ENCODE data around the gene OR2T33. TPM values are rescaled to one million over a fixed set of nuclear protein-coding genes. Genes with fewer than 3 reads are reported as not detected.
"Not testable (repeated sequence)": the region's sequence is repeated elsewhere in the genome, so short reads cannot be mapped to it uniquely, and the experiment has no call there.

Gene OR2T33
- total RNA-seq, 1 experiment from 2014 or later = not detected

GRCh38 chr1:248268178-248268577, 9.6 kb downstream of the OR2T33 start:
- no peak overlapping the region for H3K27ac ChIP-seq (ENCODE audit: low read length)
- no peak for DNase-seq (ENCODE audit: low read depth, low spot score)
- intact Hi-C loops (cut with micrococcal nuclease; ENCODE audit: unreplicated experiment) (no loop called here), in situ Hi-C loops (cut with HindIII; ENCODE audit: low pct_unique_long_range_greater_than_20kb, low sequenced_read_pairs) (no loop called here)
- TF ChIP-seq REST (IDR thresholded peaks at IDR 0.05; ENCODE audit: insufficient read depth in 1 of 2, low read depth in 2 of 2, low read length in 1 of 2) = no peak
- no peak for TF ChIP-seq TCF7L2 (IDR thresholded peaks at IDR 0.05; ENCODE audit: low read depth, low read length)
- TF ChIP-seq SIN3A (IDR thresholded peaks at IDR 0.05; ENCODE audit: borderline replicate concordance, insufficient read depth, low read depth, low read length) = no peak
- TF ChIP-seq CTCF (IDR thresholded peaks at IDR 0.05) = no peak
- TF ChIP-seq POLR2AphosphoS5 (IDR thresholded peaks at IDR 0.05; ENCODE audit: low read depth, low read length) = no peak
- no TSS peak for BruUV-seq (replicated peaks)
- ChIA-PET CTCF (no interaction called here), POLR2A (no interaction called here)
- no peaks in the 10 kb centered on the region for H3K4me1 ChIP-seq (ENCODE audit: control insufficient read depth, insufficient read depth, low read length)
- H3K9me3 ChIP-seq (ENCODE audit: control insufficient read depth, insufficient read depth, low read depth, low read length) = no peaks in the 10 kb centered on the region
- no peak overlapping the region for H3K4me3 ChIP-seq (ENCODE audit: low read depth in 2 of 2, low read length in 2 of 2)
- H3K27me3 ChIP-seq (ENCODE audit: control insufficient read depth, insufficient read depth, low read length) = no peaks in the 10 kb centered on the region
- no peaks in the 10 kb centered on the region for H3K36me3 ChIP-seq (ENCODE audit: control insufficient read depth, insufficient read depth, low read length)
- ATAC-seq = no peak

- H3K9me3 ChIP-seq (ENCODE audit: control insufficient read depth, insufficient read depth, low read depth, low read length); H3K27me3 ChIP-seq (ENCODE audit: control insufficient read depth, insufficient read depth, low read length); H3K4me1 ChIP-seq (ENCODE audit: control insufficient read depth, insufficient read depth, low read length); DNase-seq (ENCODE audit: low read depth, low spot score); in situ Hi-C loops (cut with HindIII; ENCODE audit: low pct_unique_long_range_greater_than_20kb, low sequenced_read_pairs); intact Hi-C loops (cut with micrococcal nuclease; ENCODE audit: unreplicated experiment); H3K4me3 ChIP-seq (ENCODE audit: low read depth in 2 of 2, low read length in 2 of 2); BruUV-seq (replicated peaks); H3K27ac ChIP-seq (ENCODE audit: low read length); H3K36me3 ChIP-seq (ENCODE audit: control insufficient read depth, insufficient read depth, low read length); POLR2A ChIA-PET; ATAC-seq; CTCF ChIA-PET: not testable (repeated sequence)
Measured at GRCh38 chr1:248259309-248259708, 18.5 kb downstream of the OR2T33 start.

GRCh38 chr1:248243204-248243603, 34.6 kb downstream of the OR2T33 start:
- in situ Hi-C loops (cut with HindIII; ENCODE audit: low pct_unique_long_range_greater_than_20kb, low sequenced_read_pairs) = no loop called here
- Histone ChIP-seq H3K9me3 (ENCODE audit: control insufficient read depth, insufficient read depth, low read depth, low read length) (no peaks in the 10 kb centered on the region), H3K4me3 (ENCODE audit: low read depth in 2 of 2, low read length in 2 of 2) (peak overlapping the region in 1 of 2 experiments; percentile 6; a peak in 1 of 4 replicates), H3K27ac (ENCODE audit: low read length) (no peak overlapping the region), H3K27me3 (ENCODE audit: control insufficient read depth, insufficient read depth, low read length) (no peaks in the 10 kb centered on the region), H3K36me3 (ENCODE audit: control insufficient read depth, insufficient read depth, low read length) (no peaks in the 10 kb centered on the region), H3K4me1 (ENCODE audit: control insufficient read depth, insufficient read depth, low read length) (no peaks in the 10 kb centered on the region)
- ChIA-PET CTCF (no interaction called here), POLR2A (no interaction called here)
- BruUV-seq (replicated peaks) = no TSS peak
- intact Hi-C loops (cut with micrococcal nuclease; ENCODE audit: unreplicated experiment) = no loop called here
- peak; percentile 20 for DNase-seq (ENCODE audit: low read depth, low spot score)
- ATAC-seq = 0 out of 2 replicates have a peak, but pooled peaks have one; percentile 42
- TF ChIP-seq CTCF (IDR thresholded peaks at IDR 0.05) (peak; percentile 89), POLR2AphosphoS5 (IDR thresholded peaks at IDR 0.05; ENCODE audit: low read depth, low read length) (no peak)
